Activated effector memory CD4-positive, alpha-beta T cell treated with anti-CD3 and anti-CD28 coated beads, Interleukin-2, amount 50 U/mL, for 16 hours (primary cell): ENCODE results near the gene EDC3.
"Not testable (repeated sequence)": the region's sequence is repeated elsewhere in the genome, so short reads cannot be mapped to it uniquely, and the experiment has no call there.

Experiments
- DNase-seq: peaks from one replicate; pipeline ENCODE4 v3.0.0-alpha.2; 2020

The EDC3 gene

GRCh38 chr15:74604983-74605794 lies 90.6 kb downstream of the EDC3 start:
- no peak for DNase-seq

GRCh38 chr15:74603789-74604705 lies 91.8 kb downstream of the EDC3 start:
- DNase-seq: no peak

GRCh38 chr15:74603026-74603788 lies 92.6 kb downstream of the EDC3 start:
- DNase-seq: no peak

- no peak for DNase-seq
These were observed 96.7 kb downstream of the EDC3 start for GRCh38 chr15:74599156-74599555.

GRCh38 chr15:74598126-74598842 lies 97.5 kb downstream of the EDC3 start:
- peak; percentile 95 for DNase-seq

- not testable (repeated sequence) for DNase-seq
These were observed 98.6 kb downstream of the EDC3 start for GRCh38 chr15:74597146-74597705.

- DNase-seq: not testable (repeated sequence)
These were observed 99.1 kb downstream of the EDC3 start for GRCh38 chr15:74596736-74597135.

- DNase-seq: no peak
These were observed 100.6 kb downstream of the EDC3 start for GRCh38 chr15:74595271-74595670.

GRCh38 chr15:74594455-74594854 lies 101.4 kb downstream of the EDC3 start:
- DNase-seq: no peak

- no peak for DNase-seq
These were observed 102.7 kb downstream of the EDC3 start for GRCh38 chr15:74593122-74593521.

- DNase-seq: no peak
These were observed 103.6 kb downstream of the EDC3 start for GRCh38 chr15:74592222-74592621.

- DNase-seq: no peak
These were observed 106.0 kb downstream of the EDC3 start for GRCh38 chr15:74589826-74590225.

- DNase-seq: no peak
These were observed 110.0 kb downstream of the EDC3 start for GRCh38 chr15:74585857-74586256.

GRCh38 chr15:74585191-74585590 lies 110.6 kb downstream of the EDC3 start:
- DNase-seq: no peak

- DNase-seq: no peak
These were observed 111.0 kb downstream of the EDC3 start for GRCh38 chr15:74584779-74585178.

- DNase-seq: no peak
These were observed 111.6 kb downstream of the EDC3 start for GRCh38 chr15:74584204-74584603.
